GM18526 (cell line): Measurements from ENCODE around the gene TADA3.

Source experiments
- POLR2A ChIP-seq: IDR thresholded peaks from 3 replicates; pipeline ENCODE4 v1.6.1; 2011; ENCODE audit not compliant: insufficient read length; ENCODE audit errors: extremely low read depth

Gene TADA3

DNA sequence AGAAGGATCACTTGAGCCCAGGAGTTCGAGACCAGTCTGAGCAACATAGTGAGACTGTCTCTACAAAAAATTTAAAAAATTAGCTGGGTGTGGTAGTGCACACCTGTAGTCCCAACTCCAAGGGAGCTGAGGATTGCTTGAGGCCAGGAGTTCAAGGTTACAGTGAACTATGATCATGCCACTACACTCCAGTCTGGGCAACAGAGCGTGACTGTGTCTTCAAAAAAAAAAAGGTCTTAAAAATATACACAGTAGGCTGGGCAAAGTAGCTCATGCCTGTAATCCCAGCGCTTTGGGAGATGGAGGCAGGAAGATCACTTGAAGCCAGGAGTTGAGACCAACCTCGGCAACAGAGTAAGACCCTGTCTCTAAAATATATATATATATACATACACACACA, 11.4 kb downstream of the TADA3 start:
- no peak for TF ChIP-seq POLR2A

- TF ChIP-seq POLR2A, result no peak
Observed at GRCh38 chr3:9780458-9780812, 11.8 kb downstream of the TADA3 start.

GRCh38 chr3:9779721-9780457, 12.4 kb downstream of the TADA3 start:
- no peak for TF ChIP-seq POLR2A

GRCh38 chr3:9779075-9779593, 13.1 kb downstream of the TADA3 start:
- no peak for TF ChIP-seq POLR2A

- TF ChIP-seq POLR2A, result no peak
Observed at GRCh38 chr3:9778143-9779074, 13.9 kb downstream of the TADA3 start.

DNA sequence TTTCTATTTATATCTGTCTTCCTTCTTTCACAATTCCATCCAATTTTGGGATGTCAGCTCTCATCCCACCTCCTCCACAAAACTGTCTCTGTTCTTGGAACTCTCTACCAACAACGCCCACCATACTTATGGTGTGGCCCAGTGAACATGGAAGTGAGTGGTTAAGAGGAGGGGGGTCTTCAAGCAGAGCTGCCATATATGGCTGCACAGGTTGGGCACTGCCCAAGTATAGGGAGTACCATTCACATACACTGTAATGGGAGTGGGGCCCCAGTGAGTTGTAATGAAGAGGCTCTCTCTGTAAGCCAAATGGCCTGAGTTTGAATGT, 14.6 kb downstream of the TADA3 start:
- no peak for TF ChIP-seq POLR2A

GRCh38 chr3:9776896-9777693, 15.2 kb downstream of the TADA3 start:
- no peak for TF ChIP-seq POLR2A

DNA sequence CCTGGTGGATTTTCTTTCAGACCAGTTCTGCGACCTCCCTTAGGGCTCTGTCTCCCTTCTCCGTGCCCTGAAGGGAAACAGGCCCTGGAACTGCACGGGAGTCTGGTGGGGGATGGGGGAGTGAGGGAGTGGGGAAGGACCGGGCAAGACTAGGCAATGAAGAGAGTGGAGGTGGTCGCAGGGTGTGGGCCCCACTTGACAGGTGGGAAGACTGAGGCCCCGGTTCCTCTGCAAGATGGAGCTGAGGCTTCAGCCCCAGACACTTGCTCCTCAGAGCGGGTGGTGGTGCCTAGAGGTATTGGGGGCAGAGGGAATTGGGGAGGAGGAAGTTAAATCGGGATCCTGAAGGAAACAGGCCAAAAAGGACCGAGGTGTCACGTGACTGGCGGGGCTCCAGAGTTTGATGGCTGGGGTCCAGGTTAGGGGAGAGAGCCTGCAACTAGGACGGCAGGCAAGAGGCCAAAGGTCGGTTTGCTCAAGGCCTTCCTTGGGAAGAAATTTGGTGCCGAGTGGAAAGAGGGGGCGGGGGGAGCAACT, 21.9 kb downstream of the TADA3 start:
- TF ChIP-seq POLR2A, result no peak

DNA sequence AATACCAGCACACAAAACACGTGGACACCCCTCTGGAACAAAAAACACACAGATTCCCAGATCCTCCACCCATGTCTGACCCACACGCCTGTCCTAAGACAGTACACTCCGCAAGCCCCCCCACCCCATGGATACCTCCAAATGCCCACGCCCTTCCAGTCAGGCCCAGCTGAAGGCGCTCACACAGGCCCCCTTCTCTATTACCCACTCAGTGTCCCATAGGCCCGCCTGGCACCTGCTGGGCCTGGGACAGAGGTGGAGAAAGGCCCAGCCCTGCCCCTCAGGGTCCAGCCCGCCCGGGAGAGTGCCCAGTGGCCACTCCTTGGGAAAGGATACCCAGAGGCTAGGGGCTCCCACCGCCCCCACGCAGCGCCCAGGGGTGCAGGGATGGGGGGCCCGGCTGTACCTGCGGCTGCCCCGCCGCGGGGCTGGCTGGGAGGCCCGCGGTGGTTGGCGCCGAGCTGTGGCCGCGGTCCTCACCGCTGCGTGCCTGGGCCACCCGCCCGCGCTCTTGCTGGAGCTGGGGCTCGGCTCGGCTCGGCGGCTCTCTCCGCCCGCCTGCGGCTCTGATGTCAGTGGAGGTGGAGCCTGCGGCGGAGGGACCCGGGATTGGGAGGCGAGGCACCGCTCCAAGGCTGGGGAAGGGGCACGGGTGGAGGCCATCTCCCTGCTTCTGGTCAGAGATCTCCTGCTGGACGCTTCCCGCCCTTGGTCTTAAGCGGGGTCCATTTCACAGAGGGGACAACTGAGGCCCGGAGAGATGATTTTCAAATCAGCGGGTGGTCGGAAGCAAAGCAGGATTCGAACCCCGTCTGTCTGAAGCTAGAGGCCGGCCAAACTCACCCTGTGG, 22.6 kb downstream of the TADA3 start, which contains the start of gene CAMK1:
Gene CAMK1 (minus strand): TSS at position 522 of the 850 bp plus-strand sequence. CDS start 2,198 bp downstream, outside the sequence.
- TF ChIP-seq POLR2A, result no peak

- no peak for TF ChIP-seq POLR2A
Observed at GRCh38 chr3:9769012-9769411, 23.3 kb downstream of the TADA3 start.

- no peak for TF ChIP-seq POLR2A
Observed at GRCh38 chr3:9768141-9768775, 24.0 kb downstream of the TADA3 start.

DNA sequence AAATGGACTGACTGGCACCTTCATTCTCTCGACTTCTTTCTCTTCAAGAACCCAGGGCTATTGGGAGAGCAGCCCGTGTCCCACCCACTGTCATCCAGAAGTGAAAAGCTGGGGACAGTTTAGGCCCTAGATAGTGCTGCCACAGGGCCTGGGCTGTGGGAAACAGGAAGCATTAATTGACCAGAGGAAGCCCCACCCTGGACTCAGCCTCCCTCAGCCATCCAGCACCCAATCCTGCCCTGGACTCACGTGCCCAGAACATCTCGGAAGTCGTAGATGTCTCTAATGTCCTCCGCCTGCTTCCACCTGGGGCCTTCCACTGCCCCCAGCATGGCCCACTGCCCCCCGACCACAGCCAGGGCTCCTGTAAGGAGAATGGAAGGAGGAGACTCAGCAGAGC, 24.9 kb downstream of the TADA3 start:
- no peak for TF ChIP-seq POLR2A

GRCh38 chr3:9765865-9766264, 26.4 kb downstream of the TADA3 start:
- TF ChIP-seq POLR2A, result no peak

- no peak for TF ChIP-seq POLR2A
Observed at GRCh38 chr3:9762871-9763270, 29.4 kb downstream of the TADA3 start.
